Measurements from ENCODE around the gene GGNBP2.

The GGNBP2 gene

GRCh38 chr17:36500745-36501225 is 43.9 kb upstream of the GGNBP2 start:
- no peak for TF ChIP-seq CTCF (IDR thresholded peaks at IDR 0.05; ENCODE audit: borderline replicate concordance, control extremely low read depth, extremely low read depth, insufficient read depth, missing control alignments)
- in situ Hi-C loops (cut with MboI; ENCODE audit: low sequenced_read_pairs, unreplicated experiment) = no loop called here
- no peak for DNase-seq (ENCODE audit: low spot score)

GRCh38 chr17:36501351-36501750 is 43.4 kb upstream of the GGNBP2 start:
- no peak for DNase-seq (ENCODE audit: low spot score)
- TF ChIP-seq CTCF (IDR thresholded peaks at IDR 0.05; ENCODE audit: borderline replicate concordance, control extremely low read depth, extremely low read depth, insufficient read depth, missing control alignments) = no peak
- in situ Hi-C loops (cut with MboI; ENCODE audit: low sequenced_read_pairs, unreplicated experiment) = no loop called here

- no peak for TF ChIP-seq CTCF (IDR thresholded peaks at IDR 0.05; ENCODE audit: borderline replicate concordance, control extremely low read depth, extremely low read depth, insufficient read depth, missing control alignments)
- in situ Hi-C loops (cut with MboI; ENCODE audit: low sequenced_read_pairs, unreplicated experiment) = no loop called here
- no peak for DNase-seq (ENCODE audit: low spot score)
Measured at GRCh38 chr17:36501963-36502362, 42.8 kb upstream of the GGNBP2 start.

GRCh38 chr17:36503456-36504155 is 41.1 kb upstream of the GGNBP2 start:
- DNase-seq (ENCODE audit: low spot score) = no peak
- in situ Hi-C loops (cut with MboI; ENCODE audit: low sequenced_read_pairs, unreplicated experiment) = no loop called here
- no peak for TF ChIP-seq CTCF (IDR thresholded peaks at IDR 0.05; ENCODE audit: borderline replicate concordance, control extremely low read depth, extremely low read depth, insufficient read depth, missing control alignments)

- in situ Hi-C loops (cut with MboI; ENCODE audit: low sequenced_read_pairs, unreplicated experiment) = no loop called here
- no peak for TF ChIP-seq CTCF (IDR thresholded peaks at IDR 0.05; ENCODE audit: borderline replicate concordance, control extremely low read depth, extremely low read depth, insufficient read depth, missing control alignments)
- no peak for DNase-seq (ENCODE audit: low spot score)
Measured at GRCh38 chr17:36504156-36504545, 40.6 kb upstream of the GGNBP2 start.

- in situ Hi-C loops (cut with MboI; ENCODE audit: low sequenced_read_pairs, unreplicated experiment) = no loop called here
- TF ChIP-seq CTCF (IDR thresholded peaks at IDR 0.05; ENCODE audit: borderline replicate concordance, control extremely low read depth, extremely low read depth, insufficient read depth, missing control alignments) = no peak
- no peak for DNase-seq (ENCODE audit: low spot score)
Measured at GRCh38 chr17:36505171-36505570, 39.5 kb upstream of the GGNBP2 start.

Data from GM13976 (cell line).